Transverse colon (tissue), 3 donors: ENCODE data around the gene DUSP14.

Experiments
- EP300 ChIP-seq: sonication (generic); formaldehyde crosslinking; IDR thresholded peaks from one replicate; pipeline ENCODE4 v1.6.1; 2017; ENCODE audit warnings: antibody characterized with exemption, low read depth
- POLR2A ChIP-seq: fragments of 450-650 bp; IDR thresholded peaks from one replicate; pipeline ENCODE4 v1.6.1; 2016; ENCODE audit warnings: antibody characterized with exemption, mild to moderate bottlenecking, moderate library complexity
- TF ChIP-seq, protein P1 (sequence below), 5 experiments: fragments of 200-600 bp in 3 of 5; fragments of 450-650 bp in 2 of 5; sonication (generic) in 3 of 5; IDR thresholded peaks; 1 replicate in 2 of 5; 2 replicates in 3 of 5; pipeline ENCODE4 v1.5.1; 2016 to 2017; ENCODE audit warnings: antibody characterized with exemption in 5 of 5, inconsistent platforms in 3 of 5, mild to moderate bottlenecking in 2 of 5, moderate library complexity in 1 of 5

DNA sequence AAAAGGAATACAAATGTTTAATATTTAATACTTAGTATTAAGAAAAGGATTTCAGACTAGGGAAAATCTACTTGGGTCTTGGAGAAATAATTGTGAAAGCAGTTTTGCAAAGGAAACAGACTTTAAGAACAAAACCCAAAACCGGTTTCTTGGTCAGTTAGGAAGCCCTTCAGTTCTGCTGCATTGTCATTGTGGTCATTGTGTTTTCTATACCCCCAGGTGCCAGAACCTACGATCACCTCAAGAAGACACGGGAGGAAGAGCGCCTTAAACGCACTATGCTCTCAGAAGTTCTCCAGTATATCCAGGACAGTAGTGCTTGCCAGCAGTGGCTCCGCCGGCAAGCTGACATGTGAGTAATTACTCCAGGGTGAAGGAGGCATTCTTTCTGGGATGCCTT lies 19.5 kb upstream of the DUSP14 start:
- TF ChIP-seq, protein P1, sequence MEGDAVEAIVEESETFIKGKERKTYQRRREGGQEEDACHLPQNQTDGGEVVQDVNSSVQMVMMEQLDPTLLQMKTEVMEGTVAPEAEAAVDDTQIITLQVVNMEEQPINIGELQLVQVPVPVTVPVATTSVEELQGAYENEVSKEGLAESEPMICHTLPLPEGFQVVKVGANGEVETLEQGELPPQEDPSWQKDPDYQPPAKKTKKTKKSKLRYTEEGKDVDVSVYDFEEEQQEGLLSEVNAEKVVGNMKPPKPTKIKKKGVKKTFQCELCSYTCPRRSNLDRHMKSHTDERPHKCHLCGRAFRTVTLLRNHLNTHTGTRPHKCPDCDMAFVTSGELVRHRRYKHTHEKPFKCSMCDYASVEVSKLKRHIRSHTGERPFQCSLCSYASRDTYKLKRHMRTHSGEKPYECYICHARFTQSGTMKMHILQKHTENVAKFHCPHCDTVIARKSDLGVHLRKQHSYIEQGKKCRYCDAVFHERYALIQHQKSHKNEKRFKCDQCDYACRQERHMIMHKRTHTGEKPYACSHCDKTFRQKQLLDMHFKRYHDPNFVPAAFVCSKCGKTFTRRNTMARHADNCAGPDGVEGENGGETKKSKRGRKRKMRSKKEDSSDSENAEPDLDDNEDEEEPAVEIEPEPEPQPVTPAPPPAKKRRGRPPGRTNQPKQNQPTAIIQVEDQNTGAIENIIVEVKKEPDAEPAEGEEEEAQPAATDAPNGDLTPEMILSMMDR (IDR thresholded peaks at IDR 0.05) = no peak
- TF ChIP-seq POLR2A (no peak), EP300 (no peak)
